ENCODE data around the gene PKD2L1.
"Not testable (repeated sequence)": the region's sequence is repeated elsewhere in the genome, so short reads cannot be mapped to it uniquely, and the experiment has no call there.

Gene PKD2L1

DNA sequence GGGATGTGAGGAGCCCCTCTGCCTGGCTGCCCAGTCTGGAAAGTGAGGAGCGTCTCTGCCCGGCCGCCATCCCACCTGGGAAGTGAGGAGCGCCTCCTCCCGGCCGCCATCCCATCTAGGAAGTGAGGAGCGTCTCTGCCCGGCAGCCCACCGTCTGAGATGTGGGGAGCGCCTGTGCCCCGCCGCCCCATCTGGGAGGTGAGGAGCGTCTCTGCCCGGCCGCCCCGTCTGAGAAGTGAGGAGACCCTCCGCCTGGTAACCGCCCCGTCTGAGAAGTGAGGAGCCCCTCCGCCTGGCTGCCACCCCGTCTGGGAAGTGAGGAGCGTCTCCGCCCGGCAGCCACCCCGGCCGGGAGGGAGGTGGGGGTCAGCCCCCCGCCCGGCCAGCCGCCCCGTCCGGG, 53.1 kb downstream of the PKD2L1 start:
- not testable (repeated sequence) for DNase-seq

DNA sequence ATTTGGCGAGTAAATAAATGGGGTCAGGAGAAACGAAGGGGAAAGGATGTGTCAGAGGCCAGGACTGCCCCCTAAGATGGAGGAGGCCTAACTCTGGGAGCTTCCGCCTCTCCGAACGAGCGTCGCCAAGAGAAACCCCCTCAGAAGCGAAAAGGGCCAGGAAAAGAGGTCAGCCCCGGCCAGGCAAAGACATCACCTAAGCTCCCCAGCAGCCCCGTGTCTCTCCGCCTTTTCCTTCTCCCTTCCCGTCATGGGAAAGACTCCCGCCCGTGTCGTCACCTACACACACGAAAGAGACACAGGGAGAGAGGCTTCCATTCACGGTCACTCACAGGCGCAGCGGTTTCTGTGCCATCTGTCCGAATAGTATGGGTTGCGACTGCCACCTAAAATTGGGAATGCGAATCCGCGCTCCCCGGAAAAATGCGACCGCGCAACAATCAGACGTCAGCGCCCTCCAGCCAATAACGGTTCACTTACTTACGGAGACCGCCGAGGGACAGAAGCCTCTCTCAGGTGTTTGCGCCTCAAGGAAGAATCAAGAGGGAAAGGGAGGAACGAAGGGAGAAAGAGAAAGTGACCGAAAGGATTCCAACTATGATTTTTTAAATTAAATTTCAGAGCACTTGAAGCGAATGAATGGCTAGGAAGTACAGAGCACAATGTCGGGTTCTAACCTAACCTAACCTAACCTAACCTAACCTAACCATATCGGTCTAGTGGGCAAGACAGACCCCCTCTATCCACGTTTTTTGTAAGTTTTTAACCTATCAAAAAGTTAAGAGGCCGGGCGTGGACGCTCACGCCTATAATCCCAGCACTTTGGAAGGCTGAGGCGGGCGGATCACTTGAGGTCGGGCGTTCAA, 62.6 kb downstream of the PKD2L1 start, which contains the start of gene CWF19L1:
Gene CWF19L1, minus strand, starts transcription at position 400 of the 866 bp plus-strand sequence. Its CDS starts 45 bp downstream, at position 355.
- peak; percentile 45 for DNase-seq

DNA sequence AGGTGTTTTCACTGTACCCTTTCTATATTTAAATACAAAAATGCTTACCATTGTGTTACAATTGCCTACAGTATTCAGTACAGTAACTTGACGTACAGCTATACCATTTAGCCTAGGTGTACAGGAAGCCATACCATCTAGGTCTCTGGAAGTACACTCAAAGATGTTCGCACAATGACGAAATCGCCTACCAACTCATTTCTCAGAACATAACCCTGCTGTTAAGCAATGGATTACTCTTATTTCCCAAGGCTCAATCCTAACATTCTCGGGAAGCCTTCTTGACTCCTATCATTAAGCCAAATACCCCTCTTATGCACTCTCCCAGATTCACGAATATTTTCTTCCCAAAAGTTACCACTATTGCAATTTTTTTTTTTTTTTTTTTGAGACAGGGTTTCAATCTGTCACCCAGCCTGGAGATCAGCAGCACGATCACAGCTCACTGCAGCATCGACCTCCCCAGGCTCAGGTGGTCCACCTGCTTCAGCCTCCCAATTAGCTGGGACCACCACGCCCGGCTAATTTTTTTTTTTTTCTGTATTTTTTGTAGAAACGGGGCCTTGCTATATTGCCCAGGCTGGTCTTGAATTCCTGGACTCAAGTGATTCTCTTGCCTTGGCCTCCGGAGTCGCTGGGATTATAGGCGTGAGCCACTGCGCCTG, 64.1 kb downstream of the PKD2L1 start:
- DNase-seq = no peak

DNA sequence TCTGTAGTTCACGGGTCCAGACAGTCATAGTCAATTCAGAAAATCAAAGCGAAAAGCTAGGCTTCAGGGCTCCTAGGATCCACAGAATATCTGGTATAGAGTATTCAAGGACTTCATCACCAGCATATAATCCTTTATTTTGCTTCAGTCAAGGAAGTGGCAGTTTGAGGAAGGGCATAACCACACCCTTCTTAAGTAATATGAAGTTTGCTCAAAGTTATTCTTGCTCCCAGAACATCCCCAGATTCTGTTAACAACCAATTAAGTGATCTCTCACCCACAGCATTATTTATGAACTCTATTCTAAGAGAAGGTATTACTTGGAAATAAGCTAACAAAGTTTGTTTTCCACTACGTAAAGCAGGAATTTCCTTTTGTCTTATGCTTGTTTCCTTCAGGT, 75.8 kb downstream of the PKD2L1 start:
- DNase-seq = no peak

DNA sequence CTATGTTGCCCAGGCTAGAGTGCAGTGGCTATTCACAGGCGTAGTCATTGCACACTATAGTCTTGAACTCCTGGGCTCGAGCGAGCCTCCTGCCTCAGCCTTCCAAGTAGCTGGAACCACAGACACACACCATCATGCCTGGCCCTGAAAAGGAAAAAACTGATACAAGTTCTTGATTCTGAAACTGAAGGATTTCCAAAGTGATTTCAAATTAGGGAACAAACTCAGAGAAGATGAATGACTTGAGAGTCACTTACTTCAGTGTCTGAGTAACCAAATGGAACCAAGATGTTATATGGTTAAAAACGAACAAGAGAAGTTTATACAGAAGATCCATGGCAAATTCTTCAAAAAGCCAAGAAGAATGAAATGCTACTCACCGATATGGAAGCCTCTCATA, 77.0 kb downstream of the PKD2L1 start:
- no peak for DNase-seq

DNA sequence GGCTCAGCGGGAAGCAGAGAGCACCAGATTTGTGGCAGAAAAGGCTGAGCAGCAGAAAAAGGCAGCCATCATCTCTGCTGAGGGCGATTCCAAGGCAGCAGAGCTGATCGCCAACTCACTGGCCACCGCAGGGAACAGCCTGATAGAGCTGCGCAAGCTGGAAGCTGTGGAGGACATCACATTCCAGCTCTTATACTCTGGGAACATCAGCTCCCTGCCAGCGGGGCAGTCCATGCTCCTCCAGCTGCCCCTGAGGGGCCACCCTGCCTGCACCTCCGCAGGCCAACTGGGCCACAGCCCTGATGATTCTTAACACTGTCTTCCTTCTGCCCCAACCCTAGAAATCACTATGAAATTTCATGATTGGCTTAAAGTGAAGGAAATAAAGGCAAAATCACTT, 81.2 kb downstream of the PKD2L1 start:
- no peak for DNase-seq

DNA sequence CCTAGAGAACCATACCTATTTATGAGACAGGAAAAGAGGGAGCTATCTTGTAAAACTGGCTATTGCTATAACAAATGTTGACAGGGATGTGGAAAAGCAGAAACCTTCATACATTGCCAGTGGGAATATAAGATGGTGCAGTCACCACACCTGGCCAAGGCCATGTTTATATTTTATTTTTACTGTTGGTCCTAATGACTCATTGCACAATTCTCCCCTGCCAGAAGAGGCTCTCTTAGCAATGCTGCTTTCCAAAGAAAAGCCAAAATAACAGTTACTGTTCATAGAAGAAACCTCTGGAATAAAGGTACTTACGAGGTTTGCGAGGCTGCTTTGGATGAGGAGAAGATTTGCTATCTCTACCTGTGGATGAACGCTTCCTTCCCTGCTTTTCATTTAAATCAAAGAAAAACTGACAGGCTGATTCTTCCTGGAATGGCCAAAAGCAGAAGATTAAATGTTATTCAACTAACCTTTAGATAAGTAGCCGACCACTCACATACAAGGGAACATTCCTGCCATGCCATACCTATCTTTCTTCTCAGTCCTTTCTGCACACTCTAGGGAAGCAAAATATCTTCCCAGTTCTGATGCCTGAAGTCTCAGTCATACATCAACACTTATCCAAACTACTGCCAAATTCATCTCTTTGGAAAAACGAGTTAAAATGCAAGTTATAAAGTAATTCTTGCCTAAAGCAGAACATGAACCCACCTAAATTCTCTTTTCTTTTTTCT, 84.4 kb downstream of the PKD2L1 start:
- DNase-seq = no peak

DNA sequence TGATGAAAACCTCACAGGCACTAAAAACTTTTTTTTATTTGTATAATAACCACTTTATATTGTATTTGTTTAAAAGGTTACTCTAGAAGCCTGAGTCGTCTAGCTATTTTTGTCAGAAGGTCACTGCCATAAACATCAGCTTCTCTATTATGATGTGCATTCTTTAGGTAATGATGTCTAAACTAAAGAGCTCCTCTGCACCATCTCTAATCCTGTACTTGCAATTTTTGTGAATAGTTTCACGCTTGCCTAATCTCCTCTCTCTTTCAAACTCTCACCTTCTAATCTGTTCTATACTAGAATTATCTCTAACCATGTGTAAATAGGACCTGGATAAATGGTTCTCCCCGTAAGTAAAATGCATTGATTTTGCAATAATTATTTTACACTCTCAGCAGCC, 90.2 kb downstream of the PKD2L1 start:
- no peak for DNase-seq

DNA sequence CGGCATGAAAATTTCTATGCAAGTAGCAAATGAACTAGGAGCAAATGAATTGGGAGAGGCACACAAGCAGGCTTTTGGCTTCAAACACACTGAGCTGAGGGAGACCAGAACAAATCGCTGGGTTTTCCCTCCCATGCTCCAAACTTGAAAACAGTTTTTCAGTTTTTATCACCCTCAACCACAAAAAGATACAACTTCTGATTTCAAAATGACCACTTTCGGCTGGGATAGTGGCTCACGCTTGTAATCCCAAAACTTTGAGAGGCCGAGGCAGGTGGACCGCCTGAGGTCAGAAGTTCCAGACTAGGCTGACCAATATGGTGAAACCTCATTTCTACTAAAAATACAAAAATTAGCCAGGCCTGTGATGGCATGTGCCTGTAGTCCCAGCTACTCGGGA, 91.6 kb downstream of the PKD2L1 start:
- no peak for DNase-seq
